GM18870 (cell line): Measurements from ENCODE around the gene SHISAL1.

Source experiments
- ATAC-seq: cut with Tn5 transposase; IDR thresholded peaks from one replicate; pipeline ENCODE4 v1.9.1; 2021; ENCODE audit warnings: moderate library complexity; ENCODE audit not compliant: unreplicated experiment

Gene SHISAL1

DNA sequence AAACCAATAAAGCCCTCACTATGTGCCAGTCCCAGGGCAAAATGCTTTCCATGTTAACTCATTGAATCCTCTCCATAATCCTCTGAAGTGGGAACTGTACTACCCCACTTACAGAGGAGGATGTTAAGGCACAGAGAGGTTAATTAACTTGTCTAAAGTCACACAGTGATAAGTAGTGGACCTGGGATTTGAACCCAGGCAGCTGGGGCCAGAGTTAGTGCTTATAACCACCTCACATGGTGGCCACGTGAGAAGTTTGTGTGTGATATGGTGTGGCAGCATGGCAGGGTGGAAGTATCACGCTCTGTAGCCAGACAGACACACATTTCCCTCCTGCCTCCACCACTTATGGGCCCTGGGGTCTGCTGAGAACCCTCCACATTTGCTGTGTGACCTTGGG is 115.5 kb downstream of the SHISAL1 start:
- ATAC-seq: no peak

DNA sequence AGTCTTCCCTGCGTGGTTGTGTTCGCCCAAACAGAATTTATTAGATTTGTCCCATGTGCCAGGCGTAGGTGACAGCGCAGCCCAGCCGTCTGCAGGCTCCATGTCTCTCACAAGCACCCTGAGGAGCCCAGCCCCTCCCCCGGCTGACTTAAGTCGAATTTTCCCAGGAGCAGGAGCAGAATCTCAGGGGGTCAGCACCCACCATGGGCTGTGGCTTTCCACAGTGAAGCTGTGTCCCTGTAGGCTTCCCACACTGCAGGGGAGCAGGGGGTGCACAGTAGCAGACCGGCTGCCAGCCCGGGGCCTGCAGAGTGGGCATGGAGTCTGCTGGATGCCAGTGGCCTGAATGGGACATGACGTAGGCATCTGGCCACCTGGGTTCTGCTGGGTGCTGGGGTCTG is 116.0 kb downstream of the SHISAL1 start:
- ATAC-seq: no peak

DNA sequence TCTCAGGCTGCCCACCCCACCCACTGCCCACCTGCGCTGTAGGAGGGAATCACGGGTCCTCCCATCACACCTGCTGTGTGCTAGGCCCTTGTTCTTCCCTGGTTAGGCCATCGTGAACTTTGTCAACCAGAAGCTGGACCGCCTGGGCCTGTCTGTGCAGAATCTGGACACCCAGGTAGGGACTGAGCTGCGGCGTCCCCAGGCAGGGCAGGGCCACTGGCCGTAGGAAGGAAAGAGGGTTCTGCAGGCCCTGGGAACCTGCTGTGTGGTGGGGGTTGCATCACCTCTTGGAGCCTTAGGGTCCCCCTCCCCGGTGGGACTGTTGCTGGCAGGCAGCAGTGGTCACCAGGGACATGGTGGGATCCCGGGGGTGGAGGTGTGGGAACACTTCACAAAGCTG is 116.5 kb downstream of the SHISAL1 start:
- no peak for ATAC-seq

DNA sequence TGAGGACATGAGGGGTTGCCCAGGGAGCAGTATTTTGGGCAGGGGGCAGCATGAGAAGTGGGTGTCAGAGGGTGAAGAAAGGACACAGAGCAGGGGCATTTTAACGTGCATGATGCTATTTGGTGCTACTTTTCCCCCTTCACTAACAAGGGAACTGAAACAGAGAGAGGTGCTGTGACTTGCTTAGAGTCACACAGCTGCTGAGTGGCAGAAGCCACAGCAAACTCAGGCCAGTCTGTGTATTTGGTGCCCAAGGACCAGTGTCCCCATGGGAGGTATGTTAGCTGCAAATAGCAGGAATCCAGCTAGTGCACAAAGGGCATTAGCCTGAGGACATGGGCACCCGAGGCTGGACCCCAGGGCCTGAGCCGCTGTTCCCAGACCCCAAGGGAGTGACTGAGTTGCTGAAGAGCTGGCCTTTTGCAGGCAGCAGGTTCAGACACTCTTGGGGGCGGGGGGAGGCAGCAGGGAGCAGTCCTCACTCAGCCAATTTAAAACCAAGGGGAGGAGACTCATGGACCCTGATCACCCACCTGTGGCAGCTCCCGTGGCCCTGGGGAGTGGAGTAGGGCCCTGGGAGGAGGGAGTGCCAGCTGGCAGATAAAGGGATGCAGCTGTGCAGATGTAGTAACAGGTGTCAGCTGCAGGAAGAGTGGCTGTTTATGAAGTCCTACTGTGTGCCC is 117.4 kb downstream of the SHISAL1 start:
- ATAC-seq: no peak

DNA sequence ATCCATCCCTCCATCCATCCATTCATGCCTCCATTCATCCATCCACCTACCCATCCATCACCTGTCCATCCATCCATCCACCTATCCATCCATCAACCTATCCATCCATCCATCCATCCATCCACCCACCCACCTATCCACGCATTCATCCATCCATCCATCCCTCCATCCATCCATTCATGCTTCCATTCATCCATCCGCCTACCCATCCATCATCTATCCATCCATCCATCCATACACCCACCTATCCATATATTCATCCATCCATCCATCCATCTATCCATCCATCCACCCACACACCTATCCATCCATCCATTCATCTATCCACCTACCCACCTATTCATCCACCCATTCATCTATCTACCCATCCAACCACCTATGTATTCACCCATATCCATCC is 118.2 kb downstream of the SHISAL1 start:
- ATAC-seq: no peak
